MM.1S (cell line): ENCODE results near the gene ERG.

ENCODE experiments used
- EZH2phosphoT487 ChIP-seq: fragments of 300-600 bp; sonication (generic); IDR thresholded peaks from 2 replicates; pipeline ENCODE4 v1.6.1; 2018; ENCODE audit warnings: antibody characterized with exemption, low read length
- TF ChIP-seq, protein P1 (sequence below): fragments of 300-600 bp; sonication (generic); IDR thresholded peaks from 2 replicates; pipeline ENCODE4 v1.5.1; 2016; ENCODE audit warnings: antibody characterized with exemption, low read length, mixed read lengths

GRCh38 chr21:38486706-38487105, 11.6 kb downstream of the ERG start:
- TF ChIP-seq, protein P1, sequence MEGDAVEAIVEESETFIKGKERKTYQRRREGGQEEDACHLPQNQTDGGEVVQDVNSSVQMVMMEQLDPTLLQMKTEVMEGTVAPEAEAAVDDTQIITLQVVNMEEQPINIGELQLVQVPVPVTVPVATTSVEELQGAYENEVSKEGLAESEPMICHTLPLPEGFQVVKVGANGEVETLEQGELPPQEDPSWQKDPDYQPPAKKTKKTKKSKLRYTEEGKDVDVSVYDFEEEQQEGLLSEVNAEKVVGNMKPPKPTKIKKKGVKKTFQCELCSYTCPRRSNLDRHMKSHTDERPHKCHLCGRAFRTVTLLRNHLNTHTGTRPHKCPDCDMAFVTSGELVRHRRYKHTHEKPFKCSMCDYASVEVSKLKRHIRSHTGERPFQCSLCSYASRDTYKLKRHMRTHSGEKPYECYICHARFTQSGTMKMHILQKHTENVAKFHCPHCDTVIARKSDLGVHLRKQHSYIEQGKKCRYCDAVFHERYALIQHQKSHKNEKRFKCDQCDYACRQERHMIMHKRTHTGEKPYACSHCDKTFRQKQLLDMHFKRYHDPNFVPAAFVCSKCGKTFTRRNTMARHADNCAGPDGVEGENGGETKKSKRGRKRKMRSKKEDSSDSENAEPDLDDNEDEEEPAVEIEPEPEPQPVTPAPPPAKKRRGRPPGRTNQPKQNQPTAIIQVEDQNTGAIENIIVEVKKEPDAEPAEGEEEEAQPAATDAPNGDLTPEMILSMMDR: no peak
- TF ChIP-seq EZH2phosphoT487: no peak
